ENCODE results near the gene COQ4.
"Not testable (repeated sequence)": the region's sequence is repeated elsewhere in the genome, so short reads cannot be mapped to it uniquely, and the experiment has no call there.

Gene COQ4

DNA sequence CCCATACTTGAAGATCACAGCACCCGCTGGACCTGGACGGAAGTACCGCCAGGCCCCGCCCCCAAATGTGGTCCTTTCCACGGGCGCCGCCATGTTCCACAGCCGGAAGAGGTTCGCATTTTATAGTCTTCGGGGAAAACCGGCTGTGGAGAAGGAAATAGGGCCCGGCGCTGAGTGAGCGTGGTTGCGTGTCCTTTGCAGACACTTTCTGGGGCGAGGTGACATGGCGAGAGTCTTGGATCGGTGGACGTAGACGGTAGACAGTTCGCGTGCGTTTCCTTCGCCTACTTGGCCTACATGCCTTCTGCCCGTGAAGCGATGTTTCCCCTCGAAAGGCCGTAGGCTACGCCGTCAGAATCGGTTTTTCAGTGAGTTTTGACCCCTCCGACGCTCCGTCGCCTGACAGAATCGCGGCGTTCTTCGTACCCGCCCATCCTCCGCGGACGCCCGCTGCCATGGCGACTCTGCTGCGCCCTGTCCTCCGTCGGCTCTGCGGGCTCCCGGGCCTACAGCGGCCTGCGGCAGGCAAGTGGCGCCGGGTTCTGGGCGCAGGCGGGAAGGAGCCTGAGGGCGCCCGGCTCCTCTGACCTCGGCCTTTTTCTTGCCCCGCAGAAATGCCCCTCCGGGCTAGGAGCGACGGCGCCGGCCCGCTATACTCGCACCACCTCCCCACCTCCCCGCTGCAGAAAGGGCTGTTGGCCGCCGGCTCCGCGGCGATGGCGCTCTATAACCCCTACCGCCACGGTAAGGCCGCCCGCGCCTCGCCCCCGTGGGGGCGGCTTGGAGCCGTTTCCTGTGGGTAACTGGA lies at the start of gene COQ4, which contains the start of gene TRUB2:
TSS of gene COQ4 (plus strand) at position 436 of the 808 bp plus-strand sequence. CDS start at position 456, 20 bp downstream.
TSS of gene TRUB2 (minus strand) at position 44 of the 808 bp plus-strand sequence. CDS start at position 5, 39 bp downstream.
- peak in 55 of 56 donors; percentile 61 to 100 (median 93) for DNase-seq

- DNase-seq, result no peak
Measured at GRCh38 chr9:128274245-128274644, 48.4 kb upstream of the COQ4 start.

DNA sequence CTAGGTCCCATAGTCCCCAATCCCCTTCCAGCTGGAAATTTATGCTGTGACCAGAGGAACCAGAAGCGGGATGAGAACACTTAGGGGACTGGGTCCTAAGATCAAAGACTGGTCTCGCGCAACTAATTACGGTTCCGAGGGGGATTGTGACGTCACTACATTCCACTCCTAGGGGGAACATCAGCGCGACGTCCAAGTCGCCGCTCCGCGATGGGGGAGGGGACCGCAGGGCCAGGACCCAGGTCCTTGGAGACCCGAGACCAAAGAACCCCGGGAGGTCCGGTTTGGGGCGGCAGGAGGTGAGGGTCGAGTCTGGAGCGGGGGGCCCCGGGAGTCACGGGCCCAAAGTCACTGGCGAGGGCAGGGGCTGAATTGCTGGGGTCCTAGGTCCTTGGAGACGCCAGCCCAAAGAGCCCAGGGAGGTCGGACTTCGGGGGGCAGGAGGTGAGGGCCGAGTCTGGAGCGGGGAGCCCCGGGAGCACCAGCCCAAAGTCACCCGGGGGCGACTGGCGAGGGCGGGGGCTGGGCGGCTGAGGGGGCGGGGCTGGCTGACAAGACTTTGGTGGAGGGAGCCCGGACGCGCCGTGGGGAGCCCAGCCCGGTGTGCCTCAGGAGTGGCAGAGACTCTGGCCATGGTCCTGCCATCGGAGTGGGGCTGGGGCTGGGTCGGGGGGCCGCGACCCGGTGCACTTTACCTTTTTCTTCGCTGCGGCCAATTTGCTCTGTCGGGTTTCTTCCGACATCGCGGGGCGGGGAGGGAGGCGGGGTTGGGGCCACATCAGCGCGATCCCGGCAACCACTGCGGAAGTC lies 47.2 kb upstream of the COQ4 start, which contains the start of gene GOLGA2:
TSS of gene GOLGA2 (minus strand) at position 810 of the 810 bp plus-strand sequence. CDS start at position 779, 31 bp downstream.
- DNase-seq, result peak in 4 of 56 donors; percentile 41 to 47 (median 45)

- DNase-seq, result peak; percentile 81 to 100 (median 98)
Measured at GRCh38 chr9:128276008-128276573, 46.5 kb upstream of the COQ4 start, which contains the start of gene SWI5. SWI5 (plus strand) TSS chr9:128276276.

GRCh38 chr9:128276574-128277270 lies 45.9 kb upstream of the COQ4 start:
- peak in 4 of 56 donors; percentile 18 to 62 (median 30) for DNase-seq

DNA sequence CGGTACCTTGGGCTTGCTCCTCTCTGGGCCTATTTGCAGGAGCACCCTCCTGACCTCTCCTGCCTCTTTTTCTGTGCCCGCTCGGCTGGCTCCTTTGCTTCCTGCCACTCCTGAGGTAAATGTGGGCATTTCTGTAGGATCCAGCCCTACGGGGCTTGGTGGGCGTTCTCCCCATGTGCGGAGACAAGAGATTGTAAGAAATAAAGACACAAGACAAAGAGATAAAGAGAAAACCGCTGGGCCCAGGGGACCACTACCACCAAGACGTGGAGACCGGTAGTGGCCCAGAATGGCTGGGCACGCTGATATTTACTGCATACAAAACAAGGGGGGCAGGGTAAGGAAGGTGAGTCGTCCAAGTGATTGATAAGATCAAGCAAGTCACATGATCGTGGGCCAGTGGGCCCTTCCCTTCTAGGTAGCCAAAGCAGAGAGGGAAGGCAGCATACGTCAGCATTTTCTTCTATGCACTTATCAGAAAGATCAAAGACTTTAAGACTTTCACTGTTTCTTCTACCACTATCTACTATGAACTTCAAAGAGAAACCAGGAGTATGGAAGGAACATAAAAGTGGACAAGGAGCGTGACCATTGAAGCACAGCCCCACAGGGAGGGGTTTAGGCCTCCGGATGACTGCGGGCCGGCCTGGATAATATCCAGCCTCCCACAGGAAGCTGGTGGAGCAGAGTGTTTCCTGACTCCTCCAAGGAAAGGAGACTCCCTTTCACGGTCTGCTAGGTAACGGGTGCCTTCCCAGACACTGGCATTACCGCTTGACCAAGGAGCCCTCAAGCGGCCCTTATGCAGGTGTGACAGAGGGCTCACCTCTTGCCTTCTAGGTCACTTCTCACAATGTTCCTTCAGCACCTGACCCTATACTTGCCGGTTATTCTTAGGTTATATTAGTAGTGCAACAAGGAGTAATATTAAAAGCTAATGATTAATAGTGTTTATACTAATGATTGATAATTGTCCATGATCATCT lies 43.3 kb upstream of the COQ4 start:
- not testable (repeated sequence) for DNase-seq

DNA sequence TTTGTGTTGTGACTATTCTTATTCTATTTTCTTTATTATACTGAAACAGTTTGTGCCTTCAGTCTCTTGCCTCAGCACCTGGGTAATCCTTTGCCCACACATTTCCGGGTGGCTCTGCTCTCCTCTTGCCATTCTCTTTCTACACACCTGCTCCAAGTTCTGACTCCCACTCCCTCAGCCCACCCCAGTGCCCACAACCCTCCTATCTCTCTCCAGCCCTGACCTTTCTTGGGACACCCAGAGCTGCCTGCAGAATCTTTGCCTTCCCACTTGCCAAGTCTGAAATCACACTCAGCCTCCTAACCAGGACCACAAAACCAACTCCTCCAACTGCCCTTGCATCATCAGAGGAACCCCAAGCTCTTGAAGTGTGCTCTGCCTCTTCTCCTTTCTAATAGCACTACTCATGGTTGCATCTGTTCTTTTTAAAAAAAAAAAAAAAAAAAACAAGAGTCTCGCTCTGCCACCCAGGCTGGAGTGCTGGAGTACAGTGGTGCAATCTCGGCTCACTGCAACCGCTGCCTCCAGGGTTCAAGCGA lies 42.5 kb upstream of the COQ4 start:
- no peak for DNase-seq

GRCh38 chr9:128282500-128282899 lies 40.1 kb upstream of the COQ4 start:
- DNase-seq, result no peak

GRCh38 chr9:128285033-128285784 lies 37.4 kb upstream of the COQ4 start:
- no peak for DNase-seq

- DNase-seq, result peak in 51 of 56 donors; percentile 8 to 86 (median 57)
Measured at GRCh38 chr9:128286440-128286839, 36.2 kb upstream of the COQ4 start.

GRCh38 chr9:128288273-128289004 lies 34.2 kb upstream of the COQ4 start:
- DNase-seq, result no peak

- no peak for DNase-seq
Measured at GRCh38 chr9:128292009-128292408, 30.6 kb upstream of the COQ4 start.

GRCh38 chr9:128293091-128293490 lies 29.5 kb upstream of the COQ4 start:
- no peak for DNase-seq

- no peak for DNase-seq
Measured at GRCh38 chr9:128294142-128294541, 28.5 kb upstream of the COQ4 start.

DNA sequence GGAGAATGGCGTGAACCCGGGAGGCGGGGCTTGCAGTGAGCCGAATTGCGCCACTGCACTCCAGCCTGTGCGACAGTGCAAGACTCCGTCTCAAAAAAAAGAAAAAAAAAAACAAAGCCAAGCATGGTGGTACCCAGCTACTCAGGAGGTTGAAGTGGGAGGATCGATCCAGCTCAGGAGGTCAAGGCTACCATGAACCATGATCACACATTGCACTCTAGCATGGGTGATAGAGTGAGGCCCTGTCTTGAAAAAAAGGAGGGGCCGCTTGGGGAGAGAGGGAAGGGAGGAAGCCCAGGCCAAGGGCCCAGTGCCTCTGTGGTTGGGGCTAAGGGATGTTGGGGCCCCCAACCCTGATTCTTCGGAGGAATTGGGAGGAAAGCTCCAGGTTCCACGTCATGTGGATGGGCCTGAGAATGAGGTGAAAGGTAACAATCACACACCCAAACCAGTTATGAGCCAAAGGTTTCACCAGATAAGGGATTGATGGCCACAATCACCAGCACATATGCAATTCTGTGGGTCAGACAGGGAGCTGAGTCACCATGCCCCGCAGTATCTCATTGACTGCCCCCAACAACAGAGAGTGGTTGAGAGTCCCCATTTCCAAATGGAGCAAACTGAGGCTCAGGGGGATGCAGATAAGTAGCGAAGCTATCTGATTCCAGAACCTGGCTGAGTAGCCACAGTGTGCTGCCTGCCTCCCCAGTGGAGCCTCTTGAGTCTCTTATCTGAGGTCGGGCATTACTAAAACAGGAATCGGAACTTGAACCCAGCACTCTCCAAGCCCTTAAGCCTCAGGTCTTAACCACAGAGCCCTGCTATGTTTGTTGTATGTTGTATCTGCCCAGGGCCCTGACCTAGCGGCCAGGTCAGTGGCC lies 26.1 kb upstream of the COQ4 start:
- no peak for DNase-seq

DNA sequence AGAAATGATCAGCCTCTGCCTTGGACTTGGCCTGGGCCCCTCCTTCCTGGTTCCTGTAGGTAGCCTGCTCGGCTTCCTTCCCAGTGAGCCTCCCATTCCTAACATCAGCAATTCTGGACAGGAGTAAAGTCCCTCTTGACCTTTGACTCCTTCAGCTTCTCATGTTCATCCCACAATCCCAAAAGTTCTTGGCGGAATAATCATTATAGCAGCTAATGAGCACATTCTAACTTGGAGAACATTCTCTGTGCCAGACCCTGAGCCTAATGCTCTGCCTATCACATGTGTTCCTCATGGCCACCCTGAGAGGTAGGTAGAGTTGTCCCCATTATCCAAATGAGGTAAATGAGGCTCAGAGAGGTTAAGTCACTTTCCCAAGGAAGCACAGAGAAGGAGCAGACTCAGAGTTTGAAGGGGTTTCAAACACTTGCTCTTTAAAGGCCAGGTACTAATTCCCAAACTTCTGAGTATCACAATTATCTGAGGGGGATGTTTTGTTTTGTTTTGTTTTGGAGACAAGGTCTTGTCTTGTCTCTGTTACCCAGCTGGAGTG lies 25.3 kb upstream of the COQ4 start:
- DNase-seq, result no peak
